Mesodermal cell (in vitro differentiated cells): ENCODE results near the gene IRF1.

Experiments
- H3K27ac ChIP-seq: 2 replicates; pipeline ENCODE4 v1.7.0; 2013; ENCODE audit warnings: mild to moderate bottlenecking, low read depth, low read length, moderate library complexity; ENCODE audit not compliant: severe bottlenecking
- H3K36me3 ChIP-seq: 2 replicates; pipeline ENCODE4 v1.7.1; 2013; ENCODE audit warnings: mild to moderate bottlenecking, low read length, moderate library complexity; ENCODE audit not compliant: control insufficient read depth, insufficient read depth
- H3K4me1 ChIP-seq: one replicate; pipeline ENCODE4 v1.7.1; 2013; ENCODE audit warnings: mild to moderate bottlenecking, low read length; ENCODE audit not compliant: insufficient read depth, control insufficient read depth, poor library complexity, severe bottlenecking
- H3K4me3 ChIP-seq: 2 replicates; pipeline ENCODE4 v1.7.0; 2013; ENCODE audit warnings: low read length, control low read depth, mild to moderate bottlenecking; ENCODE audit not compliant: insufficient read depth, poor library complexity, severe bottlenecking; ENCODE audit errors: extremely low read depth
- H3K9me3 ChIP-seq: 2 replicates; pipeline ENCODE4 v1.7.1; 2013; ENCODE audit warnings: mild to moderate bottlenecking, low read length, moderate library complexity; ENCODE audit not compliant: control insufficient read depth
- WGBS, 2 experiments: methylation state at CpG; one replicate each; pipeline ENCODE4 v1.1.5; 2013; ENCODE audit warnings: missing lambda C conversion rate in 2 of 2; ENCODE audit not compliant: insufficient coverage in 2 of 2; 5-methylcytosine and 5-hydroxymethylcytosine counted together

The IRF1 gene

GRCh38 chr5:132492386-132493125 is 2.0 kb upstream of the IRF1 start:
- no peak overlapping the region for H3K4me3 ChIP-seq
- no peak overlapping the region for H3K27ac ChIP-seq
- no peaks in the 10 kb centered on the region for H3K9me3 ChIP-seq
- H3K36me3 ChIP-seq = peaks cover 3% of the 10 kb centered on the region
- 92 to 100% methylated on average over 1 of the region's 3 CpGs for WGBS, 2 experiments
- H3K4me1 ChIP-seq = peaks cover 29% of the 10 kb centered on the region

- WGBS, 2 experiments = 62 to 89% methylated on average over 14 to 16 of the region's 22 CpGs
- H3K9me3 ChIP-seq = no peaks in the 10 kb centered on the region
- peak overlapping the region; percentile 49 for H3K27ac ChIP-seq
These were observed 1.1 kb upstream of the IRF1 start for GRCh38 chr5:132491368-132492364.

GRCh38 chr5:132489871-132490483 is 596 bp downstream of the IRF1 start:
- no peaks in the 10 kb centered on the region for H3K9me3 ChIP-seq
- peak overlapping the region; percentile 66 for H3K4me3 ChIP-seq
- peak overlapping the region; percentile 80 for H3K27ac ChIP-seq
- H3K4me1 ChIP-seq = peaks cover 27% of the 10 kb centered on the region
- peaks cover 24% of the 10 kb centered on the region for H3K36me3 ChIP-seq
- 1 to 3% methylated on average over 44 to 54 of the region's 65 CpGs for WGBS, 2 experiments

More at GRCh38 chr5:132491368-132492364, 1.1 kb upstream of the IRF1 start:
- H3K4me3 ChIP-seq = peak overlapping the region; percentile 66
- H3K36me3 ChIP-seq = peaks cover 11% of the 10 kb centered on the region
- peaks cover 23% of the 10 kb centered on the region for H3K4me1 ChIP-seq

GRCh38 chr5:132489051-132489770 is 1.4 kb downstream of the IRF1 start:
- H3K4me3 ChIP-seq = peak overlapping the region; percentile 66
- no peaks in the 10 kb centered on the region for H3K9me3 ChIP-seq
- H3K36me3 ChIP-seq = peaks cover 30% of the 10 kb centered on the region
- H3K27ac ChIP-seq = no peak overlapping the region
- 85 to 94% methylated on average over 8 to 10 of the region's 10 CpGs for WGBS, 2 experiments
- peaks cover 27% of the 10 kb centered on the region for H3K4me1 ChIP-seq

- Histone ChIP-seq H3K36me3 (peaks cover 36% of the 10 kb centered on the region), H3K9me3 (no peaks in the 10 kb centered on the region), H3K27ac (no peak overlapping the region), H3K4me3 (no peak overlapping the region), H3K4me1 (peaks cover 27% of the 10 kb centered on the region)
- WGBS, 2 experiments = no CpG with 5 or more reads among the region's 2 CpGs
These were observed 2.0 kb downstream of the IRF1 start for GRCh38 chr5:132488590-132488989.

GRCh38 chr5:132487841-132488555 is 2.6 kb downstream of the IRF1 start:
- Histone ChIP-seq H3K27ac (no peak overlapping the region), H3K36me3 (peaks cover 42% of the 10 kb centered on the region), H3K4me3 (no peak overlapping the region), H3K9me3 (no peaks in the 10 kb centered on the region), H3K4me1 (peaks cover 27% of the 10 kb centered on the region)
- WGBS, 2 experiments = 88 to 100% methylated on average over 2 to 3 of the region's 3 CpGs

GRCh38 chr5:132487095-132487428 is 3.5 kb downstream of the IRF1 start:
- Histone ChIP-seq H3K4me1 (peaks cover 21% of the 10 kb centered on the region), H3K27ac (no peak overlapping the region), H3K4me3 (no peak overlapping the region), H3K36me3 (peaks cover 43% of the 10 kb centered on the region), H3K9me3 (no peaks in the 10 kb centered on the region)
- WGBS, 2 experiments = 86 to 88% methylated on average over 3 to 4 of the region's 4 CpGs

- H3K27ac ChIP-seq = no peak overlapping the region
- peaks cover 16% of the 10 kb centered on the region for H3K4me1 ChIP-seq
- WGBS, 2 experiments = 95% methylated on average over 10 to 14 of the region's 14 CpGs
- peaks cover 43% of the 10 kb centered on the region for H3K36me3 ChIP-seq
- H3K4me3 ChIP-seq = no peak overlapping the region
- no peaks in the 10 kb centered on the region for H3K9me3 ChIP-seq
These were observed 4.1 kb downstream of the IRF1 start for GRCh38 chr5:132486318-132487094.

GRCh38 chr5:132485641-132486317 is 4.8 kb downstream of the IRF1 start:
- H3K9me3 ChIP-seq = no peaks in the 10 kb centered on the region
- no peak overlapping the region for H3K4me3 ChIP-seq
- H3K27ac ChIP-seq = no peak overlapping the region
- peaks cover 11% of the 10 kb centered on the region for H3K4me1 ChIP-seq
- peaks cover 43% of the 10 kb centered on the region for H3K36me3 ChIP-seq
- 80 to 90% methylated on average over 4 to 6 of the region's 6 CpGs for WGBS, 2 experiments
